ENCODE measurements around the gene TKTL1. TPM values are rescaled to one million over a fixed set of nuclear protein-coding genes. Genes with fewer than 3 reads are reported as not detected.

The TKTL1 gene
- total RNA-seq, 1 donor from 2014 or later = not detected

- H3K4me3 ChIP-seq (ENCODE audit: low read depth, low read length) = peak overlapping the region; percentile 95
- H3K27me3 ChIP-seq (ENCODE audit: control insufficient read depth, insufficient read depth, low read length) = no peaks in the 10 kb centered on the region
- no peak for TF ChIP-seq CTCF (IDR thresholded peaks at IDR 0.05; ENCODE audit: insufficient read depth, low read length, poor library complexity, severe bottlenecking)
- H3K36me3 ChIP-seq (ENCODE audit: control insufficient read depth, insufficient read depth, low read length) = peaks cover 2% of the 10 kb centered on the region
- DNase-seq (ENCODE audit: low read depth) = peak; percentile 49
These were observed 75.6 kb downstream of the TKTL1 start for GRCh38 chrX:154371017-154371788.

GRCh38 chrX:154371789-154372300, 76.2 kb downstream of the TKTL1 start:
- H3K36me3 ChIP-seq (ENCODE audit: control insufficient read depth, insufficient read depth, low read length) = peaks cover under 1% of the 10 kb centered on the region
- TF ChIP-seq CTCF (IDR thresholded peaks at IDR 0.05; ENCODE audit: insufficient read depth, low read length, poor library complexity, severe bottlenecking) = no peak
- no peak for DNase-seq (ENCODE audit: low read depth)
- peak overlapping the region; percentile 43 for H3K4me3 ChIP-seq (ENCODE audit: low read depth, low read length)
- no peaks in the 10 kb centered on the region for H3K27me3 ChIP-seq (ENCODE audit: control insufficient read depth, insufficient read depth, low read length)

GRCh38 chrX:154372612-154373022, 77.0 kb downstream of the TKTL1 start:
- peak; percentile 41 for DNase-seq (ENCODE audit: low read depth)
- H3K27me3 ChIP-seq (ENCODE audit: control insufficient read depth, insufficient read depth, low read length) = no peaks in the 10 kb centered on the region
- TF ChIP-seq CTCF (IDR thresholded peaks at IDR 0.05; ENCODE audit: insufficient read depth, low read length, poor library complexity, severe bottlenecking) = no peak
- H3K36me3 ChIP-seq (ENCODE audit: control insufficient read depth, insufficient read depth, low read length) = no peaks in the 10 kb centered on the region
- H3K4me3 ChIP-seq (ENCODE audit: low read depth, low read length) = peak overlapping the region; percentile 43

DNA sequence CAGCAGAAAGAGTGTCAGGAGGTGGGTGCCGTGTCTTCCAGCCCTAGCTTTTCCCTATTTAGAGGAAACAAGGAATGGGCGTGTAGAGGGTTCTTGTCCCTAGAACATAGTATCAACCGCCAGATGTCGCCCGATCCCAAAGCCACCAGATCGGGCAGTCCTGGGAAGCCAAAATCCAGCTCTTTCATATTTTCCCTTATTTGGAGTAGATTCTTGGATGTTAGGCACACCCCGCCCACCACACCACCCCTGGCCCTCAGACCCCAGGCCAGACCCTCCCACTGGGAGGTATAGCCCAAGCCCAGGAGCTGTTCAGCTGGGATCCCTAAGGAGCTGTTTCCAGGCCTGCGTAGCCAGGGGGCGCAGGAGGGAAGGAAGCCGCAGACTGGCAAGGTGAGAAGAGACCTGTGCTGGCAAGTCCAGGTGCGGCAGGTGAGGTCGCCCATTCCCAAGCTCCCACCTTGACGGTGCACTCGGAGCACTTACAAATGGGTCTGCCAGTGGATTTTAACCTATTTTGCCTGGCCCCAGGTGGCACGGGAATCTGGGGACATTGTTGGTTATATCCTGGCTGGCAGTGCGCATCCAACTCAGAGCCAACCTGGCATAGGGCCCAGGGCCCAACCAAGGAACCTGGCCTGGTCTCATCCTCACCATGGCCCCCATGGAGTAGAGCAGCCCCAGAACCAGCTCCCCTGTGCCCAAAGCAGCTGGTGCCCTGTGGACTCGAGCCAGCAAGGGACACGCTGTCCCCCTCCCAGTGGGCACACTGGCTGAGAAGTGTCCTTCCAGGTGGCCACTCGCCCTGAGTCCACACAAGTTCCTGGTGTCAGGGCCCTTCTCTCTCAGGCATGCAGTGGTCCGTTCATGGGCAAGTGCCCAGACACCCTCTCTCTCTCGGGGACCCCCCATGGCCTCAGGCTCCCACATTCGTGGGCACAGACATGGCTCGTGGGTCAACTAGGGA, 78.0 kb downstream of the TKTL1 start:
- Histone ChIP-seq H3K4me3 (ENCODE audit: low read depth, low read length) (peak overlapping the region; percentile 39), H3K36me3 (ENCODE audit: control insufficient read depth, insufficient read depth, low read length) (no peaks in the 10 kb centered on the region), H3K27me3 (ENCODE audit: control insufficient read depth, insufficient read depth, low read length) (no peaks in the 10 kb centered on the region)
- TF ChIP-seq CTCF (IDR thresholded peaks at IDR 0.05; ENCODE audit: insufficient read depth, low read length, poor library complexity, severe bottlenecking) = peak; percentile 71
- DNase-seq (ENCODE audit: low read depth) = no peak

- no peak for DNase-seq (ENCODE audit: low read depth)
- Histone ChIP-seq H3K36me3 (ENCODE audit: control insufficient read depth, insufficient read depth, low read length) (no peaks in the 10 kb centered on the region), H3K4me3 (ENCODE audit: low read depth, low read length) (peak within 1 kb of the TSS; percentile 39), H3K27me3 (ENCODE audit: control insufficient read depth, insufficient read depth, low read length) (no peaks in the 10 kb centered on the region)
- no peak for TF ChIP-seq CTCF (IDR thresholded peaks at IDR 0.05; ENCODE audit: insufficient read depth, low read length, poor library complexity, severe bottlenecking)
These were observed 78.9 kb downstream of the TKTL1 start, which contains the start of gene FLNA for GRCh38 chrX:154374313-154375155. FLNA (minus strand) TSS chrX:154374634; CDS start chrX:154371245, 3,389 bp downstream.
